Stimulated activated CD8-positive, alpha-beta memory T cell treated with anti-CD3 and anti-CD28 coated beads, Interleukin-2, amount 100 ng/mL, for 1 hour (primary cell): ENCODE results near the gene FRY.

Source experiments
- DNase-seq, 2 donors: peaks; one replicate each; pipeline ENCODE4 v3.0.0-alpha.2; 2020; ENCODE audit warnings: low read depth in 2 of 2

FRY gene

GRCh38 chr13:32134241-32135055 lies 102.9 kb downstream of the FRY start:
- no peak for DNase-seq

- no peak for DNase-seq
Observed at GRCh38 chr13:32135056-32135390, 103.4 kb downstream of the FRY start.

GRCh38 chr13:32135655-32136054 lies 104.1 kb downstream of the FRY start:
- no peak for DNase-seq

GRCh38 chr13:32136061-32136460 lies 104.5 kb downstream of the FRY start:
- DNase-seq = no peak

GRCh38 chr13:32136716-32137115 lies 105.1 kb downstream of the FRY start:
- DNase-seq = no peak

- DNase-seq = no peak
Observed at GRCh38 chr13:32139251-32139650, 107.7 kb downstream of the FRY start.

- no peak for DNase-seq
Observed at GRCh38 chr13:32140109-32140508, 108.5 kb downstream of the FRY start.

GRCh38 chr13:32141462-32141861 lies 109.9 kb downstream of the FRY start:
- DNase-seq = no peak

- no peak for DNase-seq
Observed at GRCh38 chr13:32142115-32142514, 110.5 kb downstream of the FRY start.

- DNase-seq = no peak
Observed at GRCh38 chr13:32142956-32143375, 111.4 kb downstream of the FRY start.

GRCh38 chr13:32147193-32147592 lies 115.6 kb downstream of the FRY start:
- no peak for DNase-seq

GRCh38 chr13:32147976-32148375 lies 116.4 kb downstream of the FRY start:
- no peak for DNase-seq

GRCh38 chr13:32150239-32150638 lies 118.7 kb downstream of the FRY start:
- no peak for DNase-seq

GRCh38 chr13:32150794-32151193 lies 119.2 kb downstream of the FRY start:
- no peak for DNase-seq

GRCh38 chr13:32151240-32151639 lies 119.7 kb downstream of the FRY start:
- DNase-seq = no peak

GRCh38 chr13:32153056-32153455 lies 121.5 kb downstream of the FRY start:
- no peak for DNase-seq

GRCh38 chr13:32159137-32159869 lies 127.7 kb downstream of the FRY start:
- DNase-seq = no peak

- no peak for DNase-seq
Observed at GRCh38 chr13:32162395-32163005, 130.9 kb downstream of the FRY start.

- DNase-seq = no peak
Observed at GRCh38 chr13:32164622-32165268, 133.2 kb downstream of the FRY start.

GRCh38 chr13:32165796-32166195 lies 134.2 kb downstream of the FRY start:
- DNase-seq = no peak

- no peak for DNase-seq
Observed at GRCh38 chr13:32168131-32168530, 136.6 kb downstream of the FRY start.

GRCh38 chr13:32170841-32171240 lies 139.3 kb downstream of the FRY start:
- DNase-seq = no peak
